H9 (cell line): ENCODE measurements around the gene SPDYC. TPM values are rescaled to one million over a fixed set of nuclear protein-coding genes. Genes with fewer than 3 reads are reported as not detected.

Experiments
- DNase-seq: peaks from one replicate; pipeline ENCODE4 v3.0.0-alpha.2; 2017
- H2AFZ ChIP-seq: one replicate; pipeline ENCODE4 v1.6.1; 2013; ENCODE audit warnings: mild to moderate bottlenecking, low read length, control low read depth, moderate library complexity
- H2AK5ac ChIP-seq: 2 replicates; pipeline ENCODE4 v1.6.1; 2013; ENCODE audit warnings: low read length, control low read depth, mixed read lengths; ENCODE audit not compliant: insufficient read length
- H2BK120ac ChIP-seq: one replicate; pipeline ENCODE4 v1.6.1; 2013; ENCODE audit warnings: low read depth, mild to moderate bottlenecking, low read length, control low read depth, inconsistent platforms; ENCODE audit not compliant: poor library complexity, severe bottlenecking
- H2BK12ac ChIP-seq: 2 replicates; pipeline ENCODE4 v1.6.1; 2013; ENCODE audit warnings: low read length, control low read depth, mixed read lengths, low read depth; ENCODE audit not compliant: insufficient read length
- H2BK15ac ChIP-seq: 2 replicates; pipeline ENCODE4 v1.6.1; 2013; ENCODE audit warnings: low read depth, low read length, control low read depth
- H2BK20ac ChIP-seq: one replicate; pipeline ENCODE4 v1.6.1; 2013; ENCODE audit warnings: low read depth, mild to moderate bottlenecking, low read length, control low read depth, inconsistent platforms; ENCODE audit not compliant: poor library complexity, severe bottlenecking
- H2BK5ac ChIP-seq: 2 replicates; pipeline ENCODE4 v1.6.1; 2013; ENCODE audit warnings: low read length, control low read depth, mixed read lengths; ENCODE audit not compliant: insufficient read length
- H3K14ac ChIP-seq: 2 replicates; pipeline ENCODE4 v1.6.1; 2013; ENCODE audit warnings: low read length, control low read depth; ENCODE audit not compliant: insufficient read depth
- H3K18ac ChIP-seq: 2 replicates; pipeline ENCODE4 v1.6.1; 2013; ENCODE audit warnings: low read depth, mild to moderate bottlenecking, mixed read lengths, low read length, control low read depth; ENCODE audit not compliant: insufficient read length
- H3K23ac ChIP-seq: 2 replicates; pipeline ENCODE4 v1.6.1; 2013; ENCODE audit warnings: low read length, control low read depth, mixed read lengths, low read depth; ENCODE audit not compliant: insufficient read length
- H3K23me2 ChIP-seq: 2 replicates; pipeline ENCODE4 v1.6.1; 2013; ENCODE audit warnings: low read depth, mild to moderate bottlenecking, mixed read lengths, low read length, control low read depth; ENCODE audit not compliant: insufficient read length, poor library complexity, severe bottlenecking
- H3K27ac ChIP-seq: 2 replicates; pipeline ENCODE4 v1.5.1; 2013; ENCODE audit warnings: low read length, control low read depth, mixed read lengths, low read depth; ENCODE audit not compliant: insufficient read length
- H3K27me3 ChIP-seq: 2 replicates; pipeline ENCODE4 v1.6.1; 2013; ENCODE audit warnings: low read length, control low read depth, inconsistent platforms; ENCODE audit not compliant: insufficient read depth
- H3K4ac ChIP-seq: 2 replicates; pipeline ENCODE4 v1.6.1; 2013; ENCODE audit warnings: low read depth, mild to moderate bottlenecking, control low read depth, inconsistent platforms, low read length, moderate library complexity
- H3K4me1 ChIP-seq: 2 replicates; pipeline ENCODE4 v1.6.1; 2013; ENCODE audit warnings: low read length, control low read depth, inconsistent platforms; ENCODE audit not compliant: insufficient read depth
- H3K4me2 ChIP-seq: 2 replicates; pipeline ENCODE4 v1.6.1; 2013; ENCODE audit warnings: low read length, control low read depth, mixed read lengths; ENCODE audit not compliant: insufficient read length, insufficient read depth
- H3K56ac ChIP-seq: 2 replicates; pipeline ENCODE4 v1.6.1; 2013; ENCODE audit warnings: low read depth, mild to moderate bottlenecking, mixed read lengths, low read length, control low read depth; ENCODE audit not compliant: insufficient read length
- H3K79me1 ChIP-seq: 2 replicates; pipeline ENCODE4 v1.6.1; 2013; ENCODE audit warnings: low read depth, mild to moderate bottlenecking, moderate library complexity, low read length, control low read depth, inconsistent platforms; ENCODE audit not compliant: insufficient read depth, poor library complexity, severe bottlenecking
- H3K79me2 ChIP-seq: 2 replicates; pipeline ENCODE4 v1.6.1; 2013; ENCODE audit warnings: low read length, control low read depth, inconsistent platforms; ENCODE audit not compliant: insufficient read depth
- H3K9ac ChIP-seq: 2 replicates; pipeline ENCODE4 v1.6.1; 2013; ENCODE audit warnings: low read length, control low read depth, mixed read lengths; ENCODE audit not compliant: insufficient read length; ENCODE audit errors: extremely low read depth
- H3K9me3 ChIP-seq: one replicate; pipeline ENCODE4 v1.6.1; 2013; ENCODE audit warnings: low read depth, low read length, inconsistent platforms; ENCODE audit not compliant: control insufficient read depth
- H3T11ph ChIP-seq: one replicate; pipeline ENCODE4 v1.6.1; 2013; ENCODE audit warnings: mild to moderate bottlenecking, low read length, control low read depth, inconsistent platforms
- H4K20me1 ChIP-seq: one replicate; pipeline ENCODE4 v1.6.1; 2013; ENCODE audit not compliant: control insufficient read depth, insufficient read length, insufficient read depth
- H4K5ac ChIP-seq: 2 replicates; pipeline ENCODE4 v1.6.1; 2013; ENCODE audit warnings: low read depth, mild to moderate bottlenecking, mixed read lengths, low read length, control low read depth; ENCODE audit not compliant: insufficient read length
- H4K8ac ChIP-seq: replicated peaks from 2 replicates; pipeline ENCODE4 v1.6.1; 2013; ENCODE audit warnings: low read length, control low read depth, mixed read lengths, low read depth; ENCODE audit not compliant: insufficient read length
- H4K91ac ChIP-seq: 2 replicates; pipeline ENCODE4 v1.6.1; 2013; ENCODE audit warnings: low read depth, mild to moderate bottlenecking, moderate library complexity, mixed read lengths, low read length, control low read depth; ENCODE audit not compliant: insufficient read length
- H3K27ac Mint-ChIP-seq, 3 experiments: 2 replicates in 2 of 3; 3 replicates in 1 of 3; pipeline ENCODE4 v1.8.0; 2020 to 2021; ENCODE audit warnings: mixed read lengths in 3 of 3, mild to moderate bottlenecking in 1 of 3, moderate library complexity in 1 of 3
- H3K27me3 Mint-ChIP-seq: 2 replicates; pipeline ENCODE4 v1.8.0; 2021; ENCODE audit warnings: low read depth, mild to moderate bottlenecking, moderate library complexity, mixed read lengths
- H3K36me3 Mint-ChIP-seq, 3 experiments: 2 replicates in 2 of 3; 3 replicates in 1 of 3; pipeline ENCODE4 v1.8.0; 2020 to 2021; ENCODE audit warnings: low read depth in 3 of 3, mixed read lengths in 3 of 3; ENCODE audit not compliant: insufficient read depth in 1 of 3
- H3K4me1 Mint-ChIP-seq, 2 experiments: 2 replicates each; pipeline ENCODE4 v1.8.0; 2020; ENCODE audit warnings: mixed read lengths in 2 of 2
- H3K4me3 Mint-ChIP-seq, 2 experiments: 2 replicates in 1 of 2; 3 replicates in 1 of 2; pipeline ENCODE4 v1.8.0; 2020 to 2021; ENCODE audit warnings: mild to moderate bottlenecking in 2 of 2, mixed read lengths in 2 of 2, moderate library complexity in 1 of 2
- H3K9me3 Mint-ChIP-seq, 2 experiments: 2 replicates in 1 of 2; 3 replicates in 1 of 2; pipeline ENCODE4 v1.8.0; 2020; ENCODE audit warnings: mild to moderate bottlenecking in 2 of 2, mixed read lengths in 2 of 2, moderate library complexity in 1 of 2
- WGBS: extraction: QIAGEN DNeasy Blood & Tissue Kit; methylation state at CpG from one replicate; pipeline ENCODE4 v1.1.7; 2013; ENCODE audit warnings: missing lambda C conversion rate, low lambda C conversion rate, mixed read lengths; ENCODE audit not compliant: insufficient read length; ENCODE audit errors: extremely low coverage; 5-methylcytosine and 5-hydroxymethylcytosine counted together
- total RNA-seq: library from RNA; stranded (reverse); gene quantifications from 2 replicates; pipeline ENCODE4 v1.2.1, GENCODE V29; 2021
- TF ChIP-seq, protein P1 (sequence below): fragments of 200-600 bp; sonication (generic); conservative IDR thresholded peaks from 3 replicates; pipeline ENCODE4 v1.8.0; 2021; ENCODE audit warnings: antibody characterized with exemption, mild to moderate bottlenecking

SPDYC gene
- total RNA-seq, 1 experiment from 2014 or later, result 0.61 TPM

DNA sequence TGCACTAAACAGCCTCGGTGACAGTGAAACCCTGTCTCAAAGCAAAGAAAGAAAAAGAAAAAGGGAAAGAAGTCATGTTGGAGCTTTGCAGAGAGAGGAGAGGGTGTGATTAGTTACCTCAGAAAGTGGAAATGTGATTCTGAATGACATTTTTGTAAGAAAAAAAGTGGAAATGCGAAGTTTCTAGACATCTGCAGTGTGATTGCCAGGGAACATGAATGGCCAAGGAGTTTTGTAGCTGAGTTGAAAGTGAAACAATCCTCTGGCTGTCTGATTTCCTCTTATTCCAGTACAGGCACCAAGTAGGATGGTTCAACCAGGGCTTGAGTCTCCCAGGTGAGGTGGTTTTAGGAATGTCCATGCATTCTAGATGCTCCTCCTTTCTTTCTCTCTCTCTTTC lies 17.9 kb upstream of the SPDYC start:
- no peak overlapping the region for H3T11ph ChIP-seq
- no peak overlapping the region for H3K18ac ChIP-seq
- no peak overlapping the region for H2BK20ac ChIP-seq
- TF ChIP-seq, protein P1, sequence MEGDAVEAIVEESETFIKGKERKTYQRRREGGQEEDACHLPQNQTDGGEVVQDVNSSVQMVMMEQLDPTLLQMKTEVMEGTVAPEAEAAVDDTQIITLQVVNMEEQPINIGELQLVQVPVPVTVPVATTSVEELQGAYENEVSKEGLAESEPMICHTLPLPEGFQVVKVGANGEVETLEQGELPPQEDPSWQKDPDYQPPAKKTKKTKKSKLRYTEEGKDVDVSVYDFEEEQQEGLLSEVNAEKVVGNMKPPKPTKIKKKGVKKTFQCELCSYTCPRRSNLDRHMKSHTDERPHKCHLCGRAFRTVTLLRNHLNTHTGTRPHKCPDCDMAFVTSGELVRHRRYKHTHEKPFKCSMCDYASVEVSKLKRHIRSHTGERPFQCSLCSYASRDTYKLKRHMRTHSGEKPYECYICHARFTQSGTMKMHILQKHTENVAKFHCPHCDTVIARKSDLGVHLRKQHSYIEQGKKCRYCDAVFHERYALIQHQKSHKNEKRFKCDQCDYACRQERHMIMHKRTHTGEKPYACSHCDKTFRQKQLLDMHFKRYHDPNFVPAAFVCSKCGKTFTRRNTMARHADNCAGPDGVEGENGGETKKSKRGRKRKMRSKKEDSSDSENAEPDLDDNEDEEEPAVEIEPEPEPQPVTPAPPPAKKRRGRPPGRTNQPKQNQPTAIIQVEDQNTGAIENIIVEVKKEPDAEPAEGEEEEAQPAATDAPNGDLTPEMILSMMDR, result no peak
- H4K91ac ChIP-seq, result no peak overlapping the region
- H4K20me1 ChIP-seq, result no peaks in the 10 kb centered on the region
- H3K4ac ChIP-seq, result no peak overlapping the region
- no peaks in the 10 kb centered on the region for H3K4me1 ChIP-seq
- Mint-ChIP-seq H3K4me3 (no peak overlapping the region), H3K4me1 (peaks cover 5 to 6% of the 10 kb centered on the region in 2 experiments; a peak in 3 of 4 replicates), H3K9me3 (peaks cover 3% of the 10 kb centered on the region in 2 experiments; a peak in 3 of 5 replicates), H3K36me3 (no peaks in the 10 kb centered on the region), H3K27me3 (peaks cover 12% of the 10 kb centered on the region), H3K27ac (no peak overlapping the region)
- no peak for DNase-seq
- H2BK5ac ChIP-seq, result no peak overlapping the region
- H3K23ac ChIP-seq, result no peak overlapping the region
- no peak overlapping the region for H2AFZ ChIP-seq
- WGBS, result no CpG with 5 or more reads among the region's 2 CpGs
- H3K14ac ChIP-seq, result no peak overlapping the region
- no peak overlapping the region for H2BK15ac ChIP-seq
- no peaks in the 10 kb centered on the region for H3K79me2 ChIP-seq
- H4K8ac ChIP-seq, result no peak overlapping the region
- no peak overlapping the region for H4K5ac ChIP-seq
- no peaks in the 10 kb centered on the region for H3K23me2 ChIP-seq
- H2BK120ac ChIP-seq, result no peak overlapping the region
- no peak overlapping the region for H3K9ac ChIP-seq
- H3K27ac ChIP-seq, result no peak overlapping the region
- no peaks in the 10 kb centered on the region for H3K9me3 ChIP-seq
- no peak overlapping the region for H3K56ac ChIP-seq
- no peak overlapping the region for H3K4me2 ChIP-seq
- no peak overlapping the region for H2BK12ac ChIP-seq
- no peaks in the 10 kb centered on the region for H3K79me1 ChIP-seq
- no peaks in the 10 kb centered on the region for H3K27me3 ChIP-seq
- no peak overlapping the region for H2AK5ac ChIP-seq
